Fibroblast of the aortic adventitia (primary cell): ENCODE results near the gene PCDH9. TPM values are rescaled to one million over a fixed set of nuclear protein-coding genes. Genes with fewer than 3 reads are reported as not detected.

ENCODE experiments used
- DNase-seq: peaks from one replicate; pipeline ENCODE4 v3.0.0-alpha.2; 2010; ENCODE audit warnings: low read depth
- H3K4me3 ChIP-seq: 2 replicates; pipeline ENCODE4 v1.5.1; 2011; ENCODE audit warnings: low read depth, mild to moderate bottlenecking, control low read depth, low read length, moderate library complexity
- total RNA-seq: library from RNA; depleted of rRNA; stranded (reverse); fragments of >200 nt; gene quantifications from 2 replicates; pipeline ENCODE4 v1.2.3, GENCODE V29; 2012; ENCODE audit warnings: low replicate concordance
- TF ChIP-seq, protein P1 (sequence below): IDR thresholded peaks from 2 replicates; pipeline ENCODE4 v1.5.1; 2011; ENCODE audit warnings: mild to moderate bottlenecking, low read length, control low read depth, inconsistent platforms; ENCODE audit not compliant: insufficient read depth

The PCDH9 gene
- total RNA-seq, 1 donor, result 19.0 TPM

DNA sequence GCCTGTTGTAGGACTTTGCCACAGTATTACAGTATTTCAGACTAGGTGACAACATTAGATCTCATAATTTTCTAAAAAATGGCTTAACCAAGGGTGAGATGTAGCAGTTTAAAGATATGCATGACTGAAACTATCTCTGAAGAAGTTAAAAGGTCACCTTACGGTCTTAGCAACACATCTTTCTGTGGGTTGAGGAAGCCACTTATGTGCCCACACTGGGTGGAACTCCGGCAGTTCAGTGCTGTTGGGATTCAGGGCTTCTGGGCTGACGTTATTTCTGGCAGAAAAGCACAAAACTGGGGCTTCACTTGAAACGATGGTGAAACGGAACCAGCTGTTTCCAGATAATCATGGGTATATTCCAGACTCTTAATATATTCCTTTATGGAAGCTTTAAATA is 697.3 kb downstream of the PCDH9 start:
- no peak for DNase-seq
- no peak overlapping the region for H3K4me3 ChIP-seq
- TF ChIP-seq, protein P1, sequence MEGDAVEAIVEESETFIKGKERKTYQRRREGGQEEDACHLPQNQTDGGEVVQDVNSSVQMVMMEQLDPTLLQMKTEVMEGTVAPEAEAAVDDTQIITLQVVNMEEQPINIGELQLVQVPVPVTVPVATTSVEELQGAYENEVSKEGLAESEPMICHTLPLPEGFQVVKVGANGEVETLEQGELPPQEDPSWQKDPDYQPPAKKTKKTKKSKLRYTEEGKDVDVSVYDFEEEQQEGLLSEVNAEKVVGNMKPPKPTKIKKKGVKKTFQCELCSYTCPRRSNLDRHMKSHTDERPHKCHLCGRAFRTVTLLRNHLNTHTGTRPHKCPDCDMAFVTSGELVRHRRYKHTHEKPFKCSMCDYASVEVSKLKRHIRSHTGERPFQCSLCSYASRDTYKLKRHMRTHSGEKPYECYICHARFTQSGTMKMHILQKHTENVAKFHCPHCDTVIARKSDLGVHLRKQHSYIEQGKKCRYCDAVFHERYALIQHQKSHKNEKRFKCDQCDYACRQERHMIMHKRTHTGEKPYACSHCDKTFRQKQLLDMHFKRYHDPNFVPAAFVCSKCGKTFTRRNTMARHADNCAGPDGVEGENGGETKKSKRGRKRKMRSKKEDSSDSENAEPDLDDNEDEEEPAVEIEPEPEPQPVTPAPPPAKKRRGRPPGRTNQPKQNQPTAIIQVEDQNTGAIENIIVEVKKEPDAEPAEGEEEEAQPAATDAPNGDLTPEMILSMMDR, result no peak

DNA sequence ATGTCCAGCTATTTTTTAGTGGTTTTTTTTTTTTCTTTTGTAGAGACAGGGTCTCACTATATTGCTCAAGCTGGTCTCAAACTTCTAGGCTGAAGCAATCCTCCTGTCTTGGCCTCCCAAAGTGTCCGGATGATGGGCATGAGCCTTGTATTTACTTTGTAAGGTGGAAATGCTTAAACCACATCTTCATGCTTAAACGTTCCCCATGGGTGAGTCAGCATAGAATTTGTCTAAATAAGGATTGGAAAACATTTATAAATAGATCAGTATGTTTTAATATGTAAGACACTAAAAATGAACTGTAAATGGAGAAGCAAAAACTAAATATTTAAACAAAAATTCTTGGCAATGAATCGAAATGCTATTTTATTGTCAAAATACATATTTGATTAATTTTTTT is 698.0 kb downstream of the PCDH9 start:
- peak; percentile 52 for DNase-seq
- TF ChIP-seq, protein P1, result no peak
- H3K4me3 ChIP-seq, result no peak overlapping the region

DNA sequence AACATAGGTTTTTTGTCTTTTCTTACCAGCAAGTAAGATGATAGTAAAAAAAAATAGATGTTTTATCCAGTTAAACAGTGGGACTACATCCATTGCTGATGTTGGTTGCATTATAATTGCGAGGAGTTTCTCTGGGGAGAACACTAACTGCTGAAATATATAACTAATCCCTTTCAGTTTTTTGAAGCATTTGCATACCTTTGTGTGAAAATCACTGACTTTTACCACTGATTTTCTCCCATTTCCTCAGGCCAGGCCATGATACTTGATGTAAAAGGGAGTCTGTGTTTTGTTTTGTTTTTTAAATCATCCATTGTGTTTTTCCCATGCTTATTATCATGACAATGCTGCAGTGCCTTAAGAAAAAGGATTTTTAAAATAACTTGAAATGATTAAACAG is 699.5 kb downstream of the PCDH9 start:
- TF ChIP-seq, protein P1, result no peak
- DNase-seq, result no peak
- H3K4me3 ChIP-seq, result no peak overlapping the region

DNA sequence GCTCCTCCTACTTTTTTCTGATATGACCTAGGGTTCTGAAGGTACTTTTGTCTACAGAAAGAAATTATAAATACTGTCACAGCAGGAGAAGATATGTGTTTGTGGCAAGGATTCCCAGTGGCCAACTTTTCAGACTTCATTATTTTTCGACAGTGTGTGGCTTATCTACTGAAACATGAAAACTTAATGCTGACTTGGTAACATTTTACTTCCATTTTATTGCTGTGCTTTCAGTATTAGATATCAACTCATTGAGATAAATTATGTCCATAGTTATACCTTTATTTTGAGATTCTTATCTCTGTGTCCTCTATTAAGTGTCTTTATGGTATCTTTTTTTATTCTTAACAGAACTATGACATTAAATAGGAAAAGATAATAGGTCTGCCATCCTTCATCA is 700.0 kb downstream of the PCDH9 start:
- H3K4me3 ChIP-seq, result no peak overlapping the region
- no peak for DNase-seq
- TF ChIP-seq, protein P1, result no peak

DNA sequence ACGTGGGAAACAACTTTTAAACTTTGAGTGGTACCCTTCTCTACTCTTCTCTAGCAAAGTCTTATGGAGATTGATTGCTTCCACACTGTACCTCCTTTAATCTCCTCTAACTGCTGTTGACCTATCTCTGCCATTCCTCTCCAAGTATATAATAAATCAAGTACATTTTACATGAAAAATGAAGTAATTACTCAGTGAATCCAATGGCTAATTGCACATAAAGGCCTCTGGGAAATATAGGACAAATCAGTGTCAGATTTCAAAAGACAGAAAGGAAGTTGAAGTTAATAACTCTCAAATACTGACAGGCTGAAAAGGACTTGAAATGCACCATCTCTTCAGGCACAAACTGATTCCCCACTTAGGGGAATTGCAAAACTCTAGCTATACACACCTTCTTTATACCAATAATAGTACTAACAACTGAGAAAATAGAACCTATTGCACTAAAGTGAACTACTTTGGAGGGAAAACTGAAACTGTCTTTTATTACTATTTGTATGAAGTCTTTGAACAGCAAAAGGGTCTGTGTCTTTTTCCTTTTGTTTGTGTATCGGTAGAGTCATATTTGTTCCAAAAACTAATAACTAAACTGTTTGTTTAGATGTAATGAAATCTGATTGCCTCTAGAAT is 701.1 kb downstream of the PCDH9 start:
- TF ChIP-seq, protein P1, result no peak
- H3K4me3 ChIP-seq, result no peak overlapping the region
- no peak for DNase-seq

DNA sequence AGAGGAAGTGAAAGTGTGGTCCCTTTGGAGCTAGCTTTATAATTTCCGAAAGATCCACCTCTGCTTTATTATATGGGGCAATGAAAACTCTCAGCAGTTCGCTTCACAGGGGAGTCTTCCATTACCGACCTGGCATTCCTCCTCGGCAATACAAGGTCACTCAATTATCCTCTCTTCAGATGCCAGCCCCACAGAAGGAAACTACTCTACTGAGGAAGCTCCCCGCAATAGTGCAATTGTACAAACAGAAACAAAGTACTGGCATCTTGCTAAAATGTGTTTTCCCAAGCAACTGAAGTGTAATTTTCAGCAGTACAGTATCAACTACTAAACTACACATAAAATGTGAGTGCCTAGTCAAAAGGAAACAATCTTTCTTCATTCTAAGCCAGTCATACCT is 702.0 kb downstream of the PCDH9 start:
- TF ChIP-seq, protein P1, result no peak
- H3K4me3 ChIP-seq, result no peak overlapping the region
- no peak for DNase-seq
